NB4 (cell line): ENCODE data around the gene SLC66A3.

Source experiments
- DNase-seq: peaks from one replicate; pipeline ENCODE4 v3.0.0; 2010; ENCODE audit warnings: low read depth
- H3K4me3 ChIP-seq: one replicate; pipeline ENCODE4 v1.5.1; 2011; ENCODE audit warnings: mild to moderate bottlenecking, low read depth, low read length, moderate library complexity
- MYC ChIP-seq: IDR thresholded peaks from 2 replicates; pipeline ENCODE4 v1.6.1; 2011; ENCODE audit warnings: low read depth, low read length
- POLR2A ChIP-seq: IDR thresholded peaks from 2 replicates; pipeline ENCODE4 v1.6.1; 2011; ENCODE audit warnings: mild to moderate bottlenecking; ENCODE audit not compliant: insufficient read length; ENCODE audit errors: extremely low read depth
- TF ChIP-seq, protein P1 (sequence below): IDR thresholded peaks from one replicate; pipeline ENCODE4 v1.5.1; 2012; ENCODE audit warnings: low read depth, low read length
- TF ChIP-seq, protein P2 (sequence below): IDR thresholded peaks from 2 replicates; pipeline ENCODE4 v1.6.1; 2011; ENCODE audit warnings: low read depth, low read length

The SLC66A3 gene

GRCh38 chr2:11133936-11134320 is 21.3 kb upstream of the SLC66A3 start:
- no peak overlapping the region for H3K4me3 ChIP-seq
- no peak for DNase-seq
- TF ChIP-seq, protein P1, sequence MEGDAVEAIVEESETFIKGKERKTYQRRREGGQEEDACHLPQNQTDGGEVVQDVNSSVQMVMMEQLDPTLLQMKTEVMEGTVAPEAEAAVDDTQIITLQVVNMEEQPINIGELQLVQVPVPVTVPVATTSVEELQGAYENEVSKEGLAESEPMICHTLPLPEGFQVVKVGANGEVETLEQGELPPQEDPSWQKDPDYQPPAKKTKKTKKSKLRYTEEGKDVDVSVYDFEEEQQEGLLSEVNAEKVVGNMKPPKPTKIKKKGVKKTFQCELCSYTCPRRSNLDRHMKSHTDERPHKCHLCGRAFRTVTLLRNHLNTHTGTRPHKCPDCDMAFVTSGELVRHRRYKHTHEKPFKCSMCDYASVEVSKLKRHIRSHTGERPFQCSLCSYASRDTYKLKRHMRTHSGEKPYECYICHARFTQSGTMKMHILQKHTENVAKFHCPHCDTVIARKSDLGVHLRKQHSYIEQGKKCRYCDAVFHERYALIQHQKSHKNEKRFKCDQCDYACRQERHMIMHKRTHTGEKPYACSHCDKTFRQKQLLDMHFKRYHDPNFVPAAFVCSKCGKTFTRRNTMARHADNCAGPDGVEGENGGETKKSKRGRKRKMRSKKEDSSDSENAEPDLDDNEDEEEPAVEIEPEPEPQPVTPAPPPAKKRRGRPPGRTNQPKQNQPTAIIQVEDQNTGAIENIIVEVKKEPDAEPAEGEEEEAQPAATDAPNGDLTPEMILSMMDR: no peak
- TF ChIP-seq, protein P2, sequence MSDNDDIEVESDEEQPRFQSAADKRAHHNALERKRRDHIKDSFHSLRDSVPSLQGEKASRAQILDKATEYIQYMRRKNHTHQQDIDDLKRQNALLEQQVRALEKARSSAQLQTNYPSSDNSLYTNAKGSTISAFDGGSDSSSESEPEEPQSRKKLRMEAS: no peak
- TF ChIP-seq MYC (no peak), POLR2A (no peak)

DNA sequence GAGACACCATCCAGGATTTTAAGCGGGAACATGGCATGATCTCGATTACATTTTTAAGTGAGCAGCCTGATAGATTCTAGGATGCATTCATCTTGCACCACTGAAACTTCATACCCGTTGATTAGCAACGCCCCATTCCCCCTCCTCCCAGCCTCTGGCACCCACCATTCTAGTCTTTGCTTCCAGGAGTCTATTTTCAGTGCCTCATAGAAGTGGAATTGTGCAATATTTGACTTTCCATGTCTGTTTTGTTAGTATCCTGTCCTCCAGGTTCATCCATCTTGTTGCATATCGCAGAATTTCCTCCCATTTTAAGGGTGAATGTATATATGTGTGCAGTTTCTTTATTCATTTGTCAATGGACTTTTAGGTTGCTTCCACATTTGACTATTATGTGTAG is 20.9 kb upstream of the SLC66A3 start:
- DNase-seq: no peak
- H3K4me3 ChIP-seq: no peak overlapping the region
- TF ChIP-seq POLR2A: no peak

GRCh38 chr2:11140492-11140891 is 14.8 kb upstream of the SLC66A3 start:
- no peak for DNase-seq
- no peak for TF ChIP-seq POLR2A
- no peak for TF ChIP-seq MYC
- TF ChIP-seq, protein P2: no peak
- TF ChIP-seq, protein P1: no peak
- H3K4me3 ChIP-seq: no peak overlapping the region

GRCh38 chr2:11141319-11141718 is 13.9 kb upstream of the SLC66A3 start:
- H3K4me3 ChIP-seq: no peak overlapping the region
- no peak for DNase-seq
- no peak for TF ChIP-seq POLR2A
- TF ChIP-seq, protein P1: no peak
- TF ChIP-seq, protein P2: no peak
- no peak for TF ChIP-seq MYC

GRCh38 chr2:11142330-11142729 is 12.9 kb upstream of the SLC66A3 start:
- DNase-seq: no peak
- TF ChIP-seq, protein P2: no peak
- no peak overlapping the region for H3K4me3 ChIP-seq

DNA sequence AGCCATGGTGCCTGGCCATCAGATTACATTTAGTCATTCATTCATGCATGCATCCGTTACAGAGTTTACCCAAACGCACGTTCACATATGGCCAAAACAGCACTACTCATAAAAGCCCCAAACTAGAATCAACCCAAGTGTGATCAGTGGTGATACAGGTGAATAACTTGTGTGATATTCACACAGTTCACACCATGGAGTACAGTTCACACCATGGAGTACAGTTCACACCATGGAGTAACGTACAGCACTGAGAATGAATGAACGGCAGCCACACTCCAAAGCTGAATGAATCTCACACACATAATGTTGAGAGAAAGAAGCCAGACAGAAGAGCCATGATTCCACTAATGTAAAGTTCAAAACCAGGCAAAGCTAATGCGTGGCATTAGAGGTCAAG is 12.3 kb upstream of the SLC66A3 start:
- H3K4me3 ChIP-seq: no peak overlapping the region
- TF ChIP-seq POLR2A (no peak), MYC (no peak)
- TF ChIP-seq, protein P2: no peak
- TF ChIP-seq, protein P1: no peak
- DNase-seq: no peak

DNA sequence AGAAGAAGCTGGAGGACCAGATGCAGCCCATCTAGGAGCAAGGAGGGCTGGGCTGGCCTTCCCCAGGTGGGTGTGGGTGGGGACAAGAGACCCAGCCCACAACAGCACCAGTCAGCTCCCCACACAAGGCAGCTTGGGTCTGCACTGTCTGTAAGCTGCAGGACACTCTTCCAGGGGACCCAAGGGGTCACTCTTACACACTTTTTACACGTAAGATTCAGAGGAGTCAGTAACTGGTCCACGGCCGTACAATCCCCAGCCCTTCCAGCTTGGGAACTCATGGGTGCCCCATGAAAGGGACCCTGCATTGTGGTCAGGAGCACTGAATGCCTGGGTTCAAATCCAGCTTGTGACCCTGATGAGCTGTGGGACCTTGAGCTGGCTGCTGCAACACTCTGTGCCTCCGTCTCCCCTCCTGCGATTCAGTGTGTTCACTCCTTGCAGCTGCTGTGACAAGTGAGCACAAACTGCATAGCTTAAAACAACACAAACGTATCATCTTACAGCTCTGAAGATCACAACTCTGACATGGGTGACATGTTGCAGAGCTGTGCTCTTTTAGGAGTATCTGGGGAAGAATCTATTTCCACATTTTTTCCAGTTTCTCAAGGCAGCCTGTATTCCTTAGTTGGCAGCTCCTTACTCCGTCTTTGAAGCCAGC is 11.1 kb upstream of the SLC66A3 start:
- no peak for TF ChIP-seq POLR2A
- no peak for TF ChIP-seq MYC
- TF ChIP-seq, protein P2: no peak
- TF ChIP-seq, protein P1: no peak
- DNase-seq: no peak
- no peak overlapping the region for H3K4me3 ChIP-seq
